Esophagus (tissue), 2 donors: ENCODE data around the gene INTS11. TPM values are rescaled to one million over a fixed set of nuclear protein-coding genes. Genes with fewer than 3 reads are reported as not detected.

Experiments used
- H3K27ac ChIP-seq, 2 donors: one replicate each; pipeline ENCODE4 v1.5.1; 2013; ENCODE audit warnings: low read depth in 2 of 2, mild to moderate bottlenecking in 2 of 2, inconsistent platforms in 1 of 2, low read length in 1 of 2, moderate library complexity in 1 of 2
- H3K27me3 ChIP-seq, 2 donors: one replicate each; pipeline ENCODE4 v1.6.1; 2013; ENCODE audit warnings: low read length in 2 of 2, control low read depth in 1 of 2, mild to moderate bottlenecking in 1 of 2; ENCODE audit not compliant: insufficient read depth in 2 of 2, control insufficient read depth in 1 of 2
- H3K36me3 ChIP-seq, 2 donors: one replicate each; pipeline ENCODE4 v1.6.1; 2013; ENCODE audit warnings: low read length in 1 of 2; ENCODE audit not compliant: control insufficient read depth in 2 of 2, insufficient read depth in 2 of 2
- H3K4me1 ChIP-seq, 2 donors: one replicate each; pipeline ENCODE4 v1.6.1; 2013; ENCODE audit warnings: low read length in 1 of 2; ENCODE audit not compliant: control insufficient read depth in 2 of 2, insufficient read depth in 2 of 2
- H3K4me3 ChIP-seq, 2 donors: one replicate each; pipeline ENCODE4 v1.5.1; 2013; ENCODE audit warnings: low read length in 2 of 2, mild to moderate bottlenecking in 2 of 2, low read depth in 1 of 2, moderate library complexity in 1 of 2
- H3K9me3 ChIP-seq, 2 donors: one replicate each; pipeline ENCODE4 v1.6.1; 2013; ENCODE audit warnings: mild to moderate bottlenecking in 2 of 2, low read depth in 1 of 2, low read length in 1 of 2, moderate library complexity in 1 of 2; ENCODE audit not compliant: control insufficient read depth in 2 of 2, insufficient read depth in 1 of 2
- WGBS, 2 donors: extraction: QIAGEN DNeasy Blood & Tissue Kit; methylation state at CpG; one replicate each; pipeline ENCODE4 v1.1.7; 2013; 5-methylcytosine and 5-hydroxymethylcytosine counted together
- polyA plus RNA-seq, 2 donors: library from polyadenylated mRNA; stranded (reverse); fragments of 200-250 nt; gene quantifications; one replicate each; pipeline ENCODE4 v1.2.3, GENCODE V29; 2013
- donor health status: healthy with polysubstance abuse.
- donor health status: Bipolar disorder and iron deficiency.

Gene INTS11
- polyA plus RNA-seq, 2 donors = 74.1 to 127 TPM

DNA sequence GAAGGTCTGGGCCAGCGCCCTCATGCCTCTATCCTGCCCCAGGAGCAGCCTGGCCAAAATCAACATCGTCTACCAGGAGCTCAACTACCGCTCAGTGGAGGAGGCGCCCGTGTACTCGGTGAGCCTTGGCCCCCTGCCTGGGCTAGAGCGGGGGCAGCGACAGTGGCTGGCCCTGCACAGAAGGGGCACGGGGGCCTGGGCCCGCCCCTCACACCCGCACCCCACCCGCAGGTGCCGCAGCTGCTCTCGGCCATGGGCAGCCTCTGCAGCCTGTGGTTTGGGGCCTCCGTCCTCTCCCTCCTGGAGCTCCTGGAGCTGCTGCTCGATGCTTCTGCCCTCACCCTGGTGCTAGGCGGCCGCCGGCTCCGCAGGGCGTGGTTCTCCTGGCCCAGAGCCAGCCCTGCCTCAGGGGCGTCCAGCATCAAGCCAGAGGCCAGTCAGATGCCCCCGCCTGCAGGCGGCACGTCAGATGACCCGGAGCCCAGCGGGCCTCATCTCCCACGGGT lies 33.4 kb downstream of the INTS11 start:
- Histone ChIP-seq H3K4me3 (no peak overlapping the region), H3K4me1 (peaks cover 0 to 4% of the 10 kb centered on the region in 2 donors), H3K36me3 (peaks cover 0 to 28% of the 10 kb centered on the region in 2 donors), H3K27ac (no peak overlapping the region), H3K9me3 (peaks cover 0 to 3% of the 10 kb centered on the region in 2 donors), H3K27me3 (peaks cover 0 to 2% of the 10 kb centered on the region in 2 donors)
- 35 to 39% methylated on average over 18 to 28 of the region's 28 CpGs for WGBS, 2 donors

DNA sequence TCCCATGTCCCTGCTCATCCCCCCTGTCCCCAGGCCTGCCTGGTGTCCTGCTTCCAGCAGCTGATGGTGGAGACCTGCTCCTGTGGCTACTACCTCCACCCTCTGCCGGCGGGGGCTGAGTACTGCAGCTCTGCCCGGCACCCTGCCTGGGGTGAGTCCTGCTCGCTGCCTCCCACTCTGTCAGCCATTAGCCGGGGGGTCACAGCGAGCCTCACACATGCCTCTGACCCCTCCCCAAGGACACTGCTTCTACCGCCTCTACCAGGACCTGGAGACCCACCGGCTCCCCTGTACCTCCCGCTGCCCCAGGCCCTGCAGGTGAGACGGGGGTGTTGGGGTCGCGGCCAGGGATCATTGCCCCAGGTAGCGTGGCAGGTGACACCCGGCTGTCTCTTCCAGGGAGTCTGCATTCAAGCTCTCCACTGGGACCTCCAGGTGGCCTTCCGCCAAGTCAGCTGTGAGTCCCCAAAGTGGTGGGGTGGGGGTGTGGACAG lies 34.2 kb downstream of the INTS11 start:
- peaks cover 0 to 3% of the 10 kb centered on the region in 2 donors for H3K9me3 ChIP-seq
- H3K36me3 ChIP-seq = peaks cover 0 to 21% of the 10 kb centered on the region in 2 donors
- H3K27me3 ChIP-seq = peaks cover 0 to 2% of the 10 kb centered on the region in 2 donors
- peaks cover 0 to 9% of the 10 kb centered on the region in 2 donors for H3K4me1 ChIP-seq
- WGBS, 2 donors = 46 to 53% methylated on average over 15 of the region's 15 CpGs
- no peak overlapping the region for H3K4me3 ChIP-seq
- H3K27ac ChIP-seq = no peak overlapping the region

- Histone ChIP-seq H3K4me3 (no peak overlapping the region), H3K36me3 (no peaks in the 10 kb centered on the region), H3K27me3 (peaks cover 0 to 2% of the 10 kb centered on the region in 2 donors), H3K27ac (no peak overlapping the region), H3K9me3 (no peaks in the 10 kb centered on the region), H3K4me1 (peaks cover 0 to 14% of the 10 kb centered on the region in 2 donors)
- 71 to 79% methylated on average over 44 to 46 of the region's 46 CpGs for WGBS, 2 donors
Measured at GRCh38 chr1:1287288-1288110, 37.0 kb downstream of the INTS11 start.

DNA sequence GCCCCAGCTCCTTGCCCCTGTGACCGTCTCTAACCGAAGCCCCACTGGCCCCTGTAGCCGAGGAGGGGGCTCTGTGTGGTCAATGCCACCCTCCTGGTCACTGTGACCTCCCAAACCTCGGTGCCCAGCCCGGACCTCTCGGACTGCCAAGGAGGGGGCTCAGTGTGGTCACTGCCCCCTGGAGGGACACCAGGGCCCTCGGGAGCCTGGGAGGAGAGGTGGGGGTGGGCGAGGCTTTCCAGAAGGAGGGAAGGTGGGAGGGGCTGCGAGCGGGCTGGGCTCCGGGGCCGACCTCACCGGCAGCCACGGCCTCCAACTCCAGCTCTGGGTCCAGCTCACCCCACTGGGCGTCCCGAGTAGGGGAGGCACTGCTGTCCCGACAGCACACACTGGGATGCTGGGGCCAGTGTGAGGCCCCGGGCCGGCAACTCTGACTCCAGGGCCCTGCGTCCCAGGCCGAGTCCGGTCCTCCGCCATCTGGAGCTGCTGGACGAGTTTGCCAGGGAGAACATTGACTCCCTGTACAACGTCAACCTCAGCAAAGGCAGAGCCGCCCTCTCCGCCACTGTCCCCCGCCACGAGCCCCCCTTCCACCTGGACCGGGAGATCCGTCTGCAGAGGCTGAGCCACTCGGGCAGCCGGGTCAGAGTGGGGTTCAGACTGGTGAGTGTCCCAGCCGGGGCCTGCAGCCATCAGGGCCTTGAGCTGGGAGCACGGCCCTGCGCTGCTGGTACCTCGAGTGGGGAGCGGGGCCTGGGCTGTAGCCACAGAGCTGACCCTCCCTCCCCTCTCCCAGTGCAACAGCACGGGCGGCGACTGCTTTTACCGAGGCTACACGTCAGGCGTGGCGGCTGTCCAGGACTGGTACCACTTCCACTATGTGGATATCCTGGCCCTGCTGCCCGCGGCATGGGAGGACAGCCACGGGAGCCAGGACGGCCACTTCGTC lies 37.9 kb downstream of the INTS11 start:
- H3K4me1 ChIP-seq = peaks cover 0 to 23% of the 10 kb centered on the region in 2 donors
- 57 to 59% methylated on average over 41 to 50 of the region's 50 CpGs for WGBS, 2 donors
- no peaks in the 10 kb centered on the region for H3K36me3 ChIP-seq
- H3K4me3 ChIP-seq = no peak overlapping the region
- H3K27me3 ChIP-seq = peaks cover 0 to 2% of the 10 kb centered on the region in 2 donors
- no peak overlapping the region for H3K27ac ChIP-seq
- H3K9me3 ChIP-seq = no peaks in the 10 kb centered on the region

DNA sequence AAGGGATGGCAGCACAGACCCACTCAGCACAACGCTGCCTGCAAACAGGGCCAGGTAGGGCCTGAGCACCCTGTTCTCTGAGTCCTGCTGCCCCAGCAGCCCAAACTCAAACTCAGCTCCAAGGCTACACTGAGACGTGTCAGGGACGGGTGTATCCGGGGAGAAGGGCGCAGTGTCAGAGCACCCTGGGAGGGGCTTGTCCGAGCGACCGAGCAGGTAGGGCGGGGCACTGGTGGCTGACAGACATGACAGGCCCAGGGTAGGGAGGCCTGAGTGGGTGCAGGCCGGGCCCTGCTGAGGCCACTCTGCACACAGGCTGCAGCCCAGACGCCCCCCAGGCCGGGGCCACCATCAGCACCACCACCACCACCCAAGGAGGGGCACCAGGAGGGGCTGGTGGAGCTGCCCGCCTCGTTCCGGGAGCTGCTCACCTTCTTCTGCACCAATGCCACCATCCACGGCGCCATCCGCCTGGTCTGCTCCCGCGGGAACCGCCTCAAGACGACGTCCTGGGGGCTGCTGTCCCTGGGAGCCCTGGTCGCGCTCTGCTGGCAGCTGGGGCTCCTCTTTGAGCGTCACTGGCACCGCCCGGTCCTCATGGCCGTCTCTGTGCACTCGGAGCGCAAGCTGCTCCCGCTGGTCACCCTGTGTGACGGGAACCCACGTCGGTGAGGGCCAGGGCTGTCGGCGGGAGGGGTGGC lies 38.7 kb downstream of the INTS11 start:
- no peak overlapping the region for H3K4me3 ChIP-seq
- H3K4me1 ChIP-seq = peaks cover 0 to 23% of the 10 kb centered on the region in 2 donors
- peaks cover 0 to 2% of the 10 kb centered on the region in 2 donors for H3K27me3 ChIP-seq
- no peaks in the 10 kb centered on the region for H3K36me3 ChIP-seq
- WGBS, 2 donors = 57 to 59% methylated on average over 36 to 37 of the region's 37 CpGs
- H3K9me3 ChIP-seq = no peaks in the 10 kb centered on the region
- no peak overlapping the region for H3K27ac ChIP-seq

DNA sequence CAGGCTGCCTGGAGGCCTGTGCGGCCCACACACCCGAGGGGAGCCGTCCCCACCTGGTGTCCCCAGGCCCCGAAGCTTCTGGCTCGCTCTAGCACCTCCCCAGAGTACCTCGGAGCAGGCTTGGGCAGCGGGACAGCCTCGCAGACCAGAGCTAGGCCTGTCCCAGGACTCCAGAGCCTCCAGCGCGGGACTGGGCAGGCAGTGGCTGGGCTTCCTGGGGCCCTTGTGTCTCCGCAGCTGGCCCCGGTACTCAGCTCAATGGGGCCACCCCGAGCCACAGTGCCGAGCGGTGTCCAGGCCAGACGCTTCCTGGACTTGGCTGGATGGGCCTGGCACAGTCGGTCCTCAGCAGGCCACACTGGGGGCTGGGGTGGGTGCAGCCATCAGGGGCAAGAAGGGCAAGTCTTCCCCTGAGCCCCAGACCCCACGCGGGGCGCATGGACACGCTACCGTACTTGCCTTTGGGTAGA lies 39.3 kb downstream of the INTS11 start:
- Histone ChIP-seq H3K36me3 (no peaks in the 10 kb centered on the region), H3K27me3 (peaks cover 0 to 2% of the 10 kb centered on the region in 2 donors), H3K4me1 (peaks cover 0 to 23% of the 10 kb centered on the region in 2 donors), H3K27ac (no peak overlapping the region), H3K9me3 (no peaks in the 10 kb centered on the region), H3K4me3 (no peak overlapping the region)
- 91% methylated on average over 22 of the region's 22 CpGs for WGBS, 2 donors

DNA sequence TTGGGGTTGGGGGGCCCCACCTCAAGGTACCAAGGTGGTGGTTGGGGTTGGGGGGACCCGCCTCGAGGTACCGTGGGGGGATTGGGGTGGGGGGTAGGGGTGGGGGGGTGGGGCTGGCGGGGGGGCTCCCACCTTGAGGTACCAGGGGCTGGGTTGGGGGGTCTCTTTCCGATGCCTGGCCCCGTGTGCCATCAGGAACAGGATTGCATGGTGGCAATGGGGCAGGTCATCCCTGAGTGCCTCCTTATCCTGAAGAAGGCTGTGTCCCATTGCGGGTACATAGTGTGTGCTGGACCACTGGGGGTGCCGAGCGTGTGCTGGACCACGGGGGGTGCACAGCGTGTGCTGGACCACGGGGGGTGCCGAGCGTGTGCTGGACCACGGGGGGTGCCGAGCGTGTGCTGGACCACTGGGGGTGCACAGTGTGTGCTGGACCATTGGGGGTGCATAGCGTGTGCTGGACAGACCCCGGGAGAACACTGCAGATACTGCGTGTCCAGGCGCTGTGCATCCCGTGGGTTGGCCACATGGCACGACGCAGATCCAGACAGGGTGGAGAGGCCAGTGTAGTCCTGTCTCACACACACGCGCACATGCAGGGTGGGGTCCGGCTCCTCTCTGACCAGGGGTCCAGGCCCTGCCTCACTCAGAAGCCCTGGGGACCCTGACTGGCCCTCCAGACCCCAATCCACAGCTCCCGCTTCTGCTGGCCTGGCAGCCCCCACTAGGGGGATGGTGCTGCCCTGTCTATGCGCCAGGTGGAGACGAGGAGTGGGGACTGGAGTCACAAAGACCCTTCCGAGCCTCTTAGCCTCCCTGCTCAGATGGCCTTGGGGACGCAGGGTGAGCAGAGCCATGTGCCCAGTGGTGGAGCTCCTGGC lies 40.0 kb downstream of the INTS11 start:
- Histone ChIP-seq H3K27me3 (peaks cover 0 to 2% of the 10 kb centered on the region in 2 donors), H3K4me3 (no peak overlapping the region), H3K9me3 (no peaks in the 10 kb centered on the region), H3K27ac (no peak overlapping the region), H3K4me1 (peaks cover 0 to 23% of the 10 kb centered on the region in 2 donors), H3K36me3 (no peaks in the 10 kb centered on the region)
- WGBS, 2 donors = 82 to 83% methylated on average over 26 to 29 of the region's 32 CpGs

DNA sequence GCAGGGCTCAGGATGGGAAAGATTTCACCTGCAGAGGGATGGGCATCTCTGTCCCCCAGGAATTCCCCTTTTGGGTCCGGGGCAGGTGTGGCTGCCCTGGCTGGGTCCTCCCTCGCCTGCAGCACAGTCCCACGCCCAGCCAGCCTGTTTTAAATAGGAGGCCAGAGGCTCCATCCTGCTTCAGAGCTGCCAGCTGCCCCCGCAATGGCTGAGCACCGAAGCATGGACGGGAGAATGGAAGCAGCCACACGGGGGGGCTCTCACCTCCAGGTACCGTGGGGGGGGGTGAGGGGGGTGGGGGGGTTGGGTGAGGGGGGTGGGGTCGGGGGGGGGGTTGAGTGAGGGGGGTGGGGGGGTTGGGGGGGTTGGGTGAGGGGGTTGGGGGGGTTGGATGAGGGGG lies 40.6 kb downstream of the INTS11 start:
- WGBS, 2 donors = 7 to 8% methylated on average over 4 to 8 of the region's 9 CpGs
- peaks cover 0 to 2% of the 10 kb centered on the region in 2 donors for H3K27me3 ChIP-seq
- H3K4me1 ChIP-seq = peaks cover 0 to 23% of the 10 kb centered on the region in 2 donors
- H3K36me3 ChIP-seq = no peaks in the 10 kb centered on the region
- no peaks in the 10 kb centered on the region for H3K9me3 ChIP-seq
- H3K27ac ChIP-seq = no peak overlapping the region
- H3K4me3 ChIP-seq = no peak overlapping the region
